ENCODE results near the gene CAPS.
A peak's percentile ranks its signal among the peaks of the same experiment; 100 is the strongest.

CAPS gene

GRCh38 chr19:5943045-5943444 is 29.0 kb downstream of the CAPS start:
- Histone ChIP-seq H3K4me1 (ENCODE audit: control insufficient read depth, insufficient read depth, low read length) (peaks cover 28% of the 10 kb centered on the region), H3K9ac (ENCODE audit: low read length) (no peak overlapping the region), H3K27me3 (replicated peaks; ENCODE audit: control insufficient read depth, insufficient read depth, low read length) (no peaks in the 10 kb centered on the region), H3K9me3 (ENCODE audit: control insufficient read depth, low read length) (no peaks in the 10 kb centered on the region), H3K4me3 (ENCODE audit: low read length) (no peak overlapping the region), H3K36me3 (ENCODE audit: control insufficient read depth, insufficient read depth, low read length, severe bottlenecking) (peaks cover 26% of the 10 kb centered on the region)
- no peak for DNase-seq (ENCODE audit: low read depth)

GRCh38 chr19:5943623-5944022 is 29.6 kb downstream of the CAPS start:
- DNase-seq (ENCODE audit: low read depth): peak; percentile 28
- peaks cover 24% of the 10 kb centered on the region for H3K36me3 ChIP-seq (ENCODE audit: control insufficient read depth, insufficient read depth, low read length, severe bottlenecking)
- no peak overlapping the region for H3K9ac ChIP-seq (ENCODE audit: low read length)
- H3K27me3 ChIP-seq (replicated peaks; ENCODE audit: control insufficient read depth, insufficient read depth, low read length): no peaks in the 10 kb centered on the region
- peaks cover 28% of the 10 kb centered on the region for H3K4me1 ChIP-seq (ENCODE audit: control insufficient read depth, insufficient read depth, low read length)
- H3K9me3 ChIP-seq (ENCODE audit: control insufficient read depth, low read length): no peaks in the 10 kb centered on the region
- H3K4me3 ChIP-seq (ENCODE audit: low read length): no peak overlapping the region

GRCh38 chr19:5947435-5947834 is 33.4 kb downstream of the CAPS start:
- no peaks in the 10 kb centered on the region for H3K27me3 ChIP-seq (replicated peaks; ENCODE audit: control insufficient read depth, insufficient read depth, low read length)
- peak overlapping the region; percentile 59 for H3K4me3 ChIP-seq (ENCODE audit: low read length)
- no peak for DNase-seq (ENCODE audit: low read depth)
- H3K4me1 ChIP-seq (ENCODE audit: control insufficient read depth, insufficient read depth, low read length): peaks cover 29% of the 10 kb centered on the region
- no peaks in the 10 kb centered on the region for H3K36me3 ChIP-seq (ENCODE audit: control insufficient read depth, insufficient read depth, low read length, severe bottlenecking)
- no peaks in the 10 kb centered on the region for H3K9me3 ChIP-seq (ENCODE audit: control insufficient read depth, low read length)
- H3K9ac ChIP-seq (ENCODE audit: low read length): peak overlapping the region; percentile 76

- Histone ChIP-seq H3K4me1 (ENCODE audit: control insufficient read depth, insufficient read depth, low read length) (peaks cover 32% of the 10 kb centered on the region), H3K9me3 (ENCODE audit: control insufficient read depth, low read length) (no peaks in the 10 kb centered on the region), H3K27me3 (replicated peaks; ENCODE audit: control insufficient read depth, insufficient read depth, low read length) (no peaks in the 10 kb centered on the region), H3K4me3 (ENCODE audit: low read length) (no peak overlapping the region), H3K36me3 (ENCODE audit: control insufficient read depth, insufficient read depth, low read length, severe bottlenecking) (no peaks in the 10 kb centered on the region), H3K9ac (ENCODE audit: low read length) (no peak overlapping the region)
- DNase-seq (ENCODE audit: low read depth): no peak
Measured at GRCh38 chr19:5948752-5949564, 34.9 kb downstream of the CAPS start.

- no peak overlapping the region for H3K4me3 ChIP-seq (ENCODE audit: low read length)
- H3K4me1 ChIP-seq (ENCODE audit: control insufficient read depth, insufficient read depth, low read length): peaks cover 40% of the 10 kb centered on the region
- no peaks in the 10 kb centered on the region for H3K27me3 ChIP-seq (replicated peaks; ENCODE audit: control insufficient read depth, insufficient read depth, low read length)
- H3K9ac ChIP-seq (ENCODE audit: low read length): no peak overlapping the region
- no peak for DNase-seq (ENCODE audit: low read depth)
- no peaks in the 10 kb centered on the region for H3K36me3 ChIP-seq (ENCODE audit: control insufficient read depth, insufficient read depth, low read length, severe bottlenecking)
- no peaks in the 10 kb centered on the region for H3K9me3 ChIP-seq (ENCODE audit: control insufficient read depth, low read length)
Measured at GRCh38 chr19:5949792-5950305, 35.8 kb downstream of the CAPS start.

GRCh38 chr19:5950741-5951140 is 36.7 kb downstream of the CAPS start:
- H3K4me3 ChIP-seq (ENCODE audit: low read length): no peak overlapping the region
- H3K9me3 ChIP-seq (ENCODE audit: control insufficient read depth, low read length): no peaks in the 10 kb centered on the region
- DNase-seq (ENCODE audit: low read depth): no peak
- no peaks in the 10 kb centered on the region for H3K27me3 ChIP-seq (replicated peaks; ENCODE audit: control insufficient read depth, insufficient read depth, low read length)
- H3K36me3 ChIP-seq (ENCODE audit: control insufficient read depth, insufficient read depth, low read length, severe bottlenecking): no peaks in the 10 kb centered on the region
- H3K9ac ChIP-seq (ENCODE audit: low read length): no peak overlapping the region
- peaks cover 47% of the 10 kb centered on the region for H3K4me1 ChIP-seq (ENCODE audit: control insufficient read depth, insufficient read depth, low read length)

- no peak for DNase-seq (ENCODE audit: low read depth)
- Histone ChIP-seq H3K9me3 (ENCODE audit: control insufficient read depth, low read length) (no peaks in the 10 kb centered on the region), H3K4me1 (ENCODE audit: control insufficient read depth, insufficient read depth, low read length) (peaks cover 46% of the 10 kb centered on the region), H3K9ac (ENCODE audit: low read length) (no peak overlapping the region), H3K4me3 (ENCODE audit: low read length) (no peak overlapping the region), H3K27me3 (replicated peaks; ENCODE audit: control insufficient read depth, insufficient read depth, low read length) (no peaks in the 10 kb centered on the region), H3K36me3 (ENCODE audit: control insufficient read depth, insufficient read depth, low read length, severe bottlenecking) (no peaks in the 10 kb centered on the region)
Measured at GRCh38 chr19:5951338-5951861, 37.3 kb downstream of the CAPS start.

GRCh38 chr19:5952193-5953029 is 38.4 kb downstream of the CAPS start:
- no peaks in the 10 kb centered on the region for H3K36me3 ChIP-seq (ENCODE audit: control insufficient read depth, insufficient read depth, low read length, severe bottlenecking)
- peaks cover 38% of the 10 kb centered on the region for H3K4me1 ChIP-seq (ENCODE audit: control insufficient read depth, insufficient read depth, low read length)
- H3K4me3 ChIP-seq (ENCODE audit: low read length): no peak overlapping the region
- no peaks in the 10 kb centered on the region for H3K9me3 ChIP-seq (ENCODE audit: control insufficient read depth, low read length)
- H3K27me3 ChIP-seq (replicated peaks; ENCODE audit: control insufficient read depth, insufficient read depth, low read length): no peaks in the 10 kb centered on the region
- H3K9ac ChIP-seq (ENCODE audit: low read length): no peak overlapping the region
- no peak for DNase-seq (ENCODE audit: low read depth)

GRCh38 chr19:5953030-5953589 is 39.1 kb downstream of the CAPS start:
- Histone ChIP-seq H3K4me1 (ENCODE audit: control insufficient read depth, insufficient read depth, low read length) (peaks cover 31% of the 10 kb centered on the region), H3K4me3 (ENCODE audit: low read length) (no peak overlapping the region)
- no peak for DNase-seq (ENCODE audit: low read depth)

GRCh38 chr19:5953680-5954213 is 39.7 kb downstream of the CAPS start:
- Histone ChIP-seq H3K27me3 (replicated peaks; ENCODE audit: control insufficient read depth, insufficient read depth, low read length) (no peaks in the 10 kb centered on the region), H3K4me1 (ENCODE audit: control insufficient read depth, insufficient read depth, low read length) (peaks cover 31% of the 10 kb centered on the region), H3K36me3 (ENCODE audit: control insufficient read depth, insufficient read depth, low read length, severe bottlenecking) (peaks cover 6% of the 10 kb centered on the region), H3K9ac (ENCODE audit: low read length) (peak overlapping the region; percentile 9), H3K9me3 (ENCODE audit: control insufficient read depth, low read length) (no peaks in the 10 kb centered on the region), H3K4me3 (ENCODE audit: low read length) (peak overlapping the region; percentile 28)
- no peak for DNase-seq (ENCODE audit: low read depth)

More at GRCh38 chr19:5953030-5953589, 39.1 kb downstream of the CAPS start:
- H3K9ac ChIP-seq (ENCODE audit: low read length): no peak overlapping the region
- no peaks in the 10 kb centered on the region for H3K27me3 ChIP-seq (replicated peaks; ENCODE audit: control insufficient read depth, insufficient read depth, low read length)
- H3K9me3 ChIP-seq (ENCODE audit: control insufficient read depth, low read length): no peaks in the 10 kb centered on the region
- peaks cover 3% of the 10 kb centered on the region for H3K36me3 ChIP-seq (ENCODE audit: control insufficient read depth, insufficient read depth, low read length, severe bottlenecking)
